Central memory CD8-positive, alpha-beta T cell (primary cell): ENCODE data around the gene BIVM.

Experiments used
- ATAC-seq: fragments of 150-1000 bp; cut with Tn5 transposase; replicated peaks from 2 replicates; pipeline ENCODE4 v1.10.0; 2022; ENCODE audit warnings: mild to moderate bottlenecking, moderate FRiP score, moderate number of reproducible peaks; ENCODE audit not compliant: poor library complexity, severe bottlenecking; ENCODE audit errors: extremely low read depth
- DNase-seq, 2 donors: peaks; one replicate each; pipeline ENCODE4 v3.0.0; 2021; ENCODE audit warnings: low spot score in 2 of 2
- H3K27ac Mint-ChIP-seq: one replicate; pipeline ENCODE4 v1.8.0; 2022; ENCODE audit warnings: low read depth, mild to moderate bottlenecking, moderate library complexity, mixed read lengths
- H3K27me3 Mint-ChIP-seq: one replicate; pipeline ENCODE4 v1.8.0; 2022; ENCODE audit warnings: mixed read lengths
- H3K36me3 Mint-ChIP-seq: one replicate; pipeline ENCODE4 v1.8.0; 2022; ENCODE audit warnings: mild to moderate bottlenecking, moderate library complexity, mixed read lengths; ENCODE audit not compliant: insufficient read depth
- H3K4me1 Mint-ChIP-seq: one replicate; pipeline ENCODE4 v1.8.0; 2022; ENCODE audit warnings: mixed read lengths
- H3K4me3 Mint-ChIP-seq: one replicate; pipeline ENCODE4 v1.8.0; 2022; ENCODE audit warnings: mild to moderate bottlenecking, moderate library complexity, mixed read lengths
- H3K9me3 Mint-ChIP-seq: one replicate; pipeline ENCODE4 v1.8.0; 2022; ENCODE audit warnings: mixed read lengths

The BIVM gene

GRCh38 chr13:102798581-102799425 lies at the start of gene BIVM, which contains the start of gene POGLUT2:
BIVM (plus strand) TSS chr13:102799119; CDS start chr13:102807268, 8,149 bp downstream.
POGLUT2 (minus strand) TSS chr13:102798976; CDS start chr13:102798670, 306 bp downstream.
- Mint-ChIP-seq H3K36me3 (peaks cover 11% of the 10 kb centered on the region), H3K4me1 (peaks cover 17% of the 10 kb centered on the region), H3K4me3 (peak within 1 kb of the TSS; percentile 90), H3K9me3 (no peaks in the 10 kb centered on the region), H3K27ac (peak within 1 kb of the TSS; percentile 77), H3K27me3 (no peaks in the 10 kb centered on the region)
- peak; percentile 56 for DNase-seq
- peak; percentile 76 for ATAC-seq

DNA sequence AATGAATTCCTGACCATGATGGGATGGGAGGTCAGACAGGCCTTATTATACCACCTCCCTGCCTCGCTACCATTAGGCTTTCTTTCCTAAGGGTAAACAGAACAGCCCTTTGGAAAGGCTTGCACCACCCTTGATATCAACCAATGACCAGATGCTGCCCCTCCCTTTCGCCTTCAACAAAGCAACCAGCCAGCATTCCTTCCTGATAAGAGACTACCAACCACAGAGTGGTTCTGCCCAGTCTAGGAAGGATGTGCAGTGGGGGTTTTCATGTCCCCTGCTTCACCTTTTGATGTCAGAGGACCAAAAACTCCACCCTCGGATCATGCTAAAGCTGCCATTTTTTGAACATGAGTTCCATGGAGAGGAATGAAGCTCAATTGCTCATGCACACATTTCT lies 47.0 kb upstream of the BIVM start:
- DNase-seq (no peak), ATAC-seq (no peak)
- Mint-ChIP-seq H3K4me3 (no peak overlapping the region), H3K27ac (no peak overlapping the region), H3K4me1 (no peaks in the 10 kb centered on the region), H3K27me3 (peaks cover 33% of the 10 kb centered on the region), H3K36me3 (no peaks in the 10 kb centered on the region), H3K9me3 (no peaks in the 10 kb centered on the region)

DNA sequence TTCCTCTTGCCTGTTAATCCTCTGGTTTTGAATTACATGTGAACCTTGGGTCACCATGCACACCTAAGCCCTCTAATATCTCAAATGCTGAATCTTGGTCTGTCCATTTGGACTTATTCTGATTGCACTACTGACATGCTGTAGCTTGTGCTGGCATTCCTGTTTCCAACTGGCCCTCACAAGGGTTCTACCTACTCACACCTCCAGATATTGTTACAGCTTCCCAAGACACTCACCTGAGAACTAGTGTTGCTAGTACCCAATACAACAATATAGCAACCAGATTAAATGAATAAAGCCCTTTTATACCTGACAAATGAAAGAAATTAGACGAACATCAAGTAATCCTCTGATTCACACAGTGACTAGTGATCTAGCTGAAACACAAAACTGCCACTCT lies 41.9 kb upstream of the BIVM start:
- no peak overlapping the region for H3K4me3 Mint-ChIP-seq
- no peaks in the 10 kb centered on the region for H3K9me3 Mint-ChIP-seq
- no peak overlapping the region for H3K27ac Mint-ChIP-seq
- H3K27me3 Mint-ChIP-seq, result no peaks in the 10 kb centered on the region
- H3K36me3 Mint-ChIP-seq, result no peaks in the 10 kb centered on the region
- no peak for DNase-seq
- no peaks in the 10 kb centered on the region for H3K4me1 Mint-ChIP-seq
- ATAC-seq, result no peak

DNA sequence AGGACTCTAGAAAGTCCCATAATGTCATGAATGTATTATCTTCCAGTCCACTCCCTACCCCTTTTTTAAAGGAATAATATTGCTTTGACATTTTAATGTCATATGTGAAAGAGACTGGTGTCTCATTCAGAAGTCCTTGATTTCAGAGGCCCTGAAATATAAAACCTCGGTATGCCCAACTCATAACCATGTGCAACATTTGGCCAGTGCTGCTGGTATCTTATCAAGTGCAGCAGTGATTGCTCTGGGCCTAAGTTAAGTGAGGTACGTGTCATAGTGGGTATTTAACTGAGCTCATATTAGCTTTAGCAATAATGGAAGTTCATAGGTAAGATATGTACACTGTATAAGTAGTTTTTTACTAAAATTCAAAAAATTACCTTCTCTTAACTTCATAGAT lies 40.1 kb upstream of the BIVM start:
- no peak overlapping the region for H3K27ac Mint-ChIP-seq
- DNase-seq, result no peak
- H3K4me3 Mint-ChIP-seq, result no peak overlapping the region
- H3K4me1 Mint-ChIP-seq, result no peaks in the 10 kb centered on the region
- no peaks in the 10 kb centered on the region for H3K27me3 Mint-ChIP-seq
- no peak for ATAC-seq
- H3K36me3 Mint-ChIP-seq, result no peaks in the 10 kb centered on the region
- H3K9me3 Mint-ChIP-seq, result no peaks in the 10 kb centered on the region

DNA sequence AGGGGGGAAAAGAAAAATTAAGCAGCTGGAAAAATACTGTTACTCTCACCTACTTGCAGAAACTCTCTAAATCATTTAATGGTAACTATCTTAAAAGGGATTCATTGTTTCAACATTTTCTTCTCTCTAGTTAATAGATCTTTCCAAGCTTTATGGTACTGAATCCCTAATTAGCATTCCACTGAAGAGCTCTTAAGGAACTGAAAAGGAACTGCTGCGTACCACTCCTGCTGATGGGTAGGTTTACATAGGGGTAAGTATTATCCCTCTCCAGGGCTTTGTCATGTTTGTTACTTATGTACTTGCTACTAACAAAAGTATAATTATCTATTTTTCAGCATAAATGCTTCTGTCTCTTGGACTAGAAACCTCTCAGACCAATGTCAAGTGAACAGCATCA lies 37.8 kb upstream of the BIVM start:
- Mint-ChIP-seq H3K4me3 (no peak overlapping the region), H3K4me1 (no peaks in the 10 kb centered on the region), H3K27me3 (no peaks in the 10 kb centered on the region), H3K36me3 (no peaks in the 10 kb centered on the region), H3K27ac (no peak overlapping the region), H3K9me3 (no peaks in the 10 kb centered on the region)
- no peak for DNase-seq
- ATAC-seq, result no peak

DNA sequence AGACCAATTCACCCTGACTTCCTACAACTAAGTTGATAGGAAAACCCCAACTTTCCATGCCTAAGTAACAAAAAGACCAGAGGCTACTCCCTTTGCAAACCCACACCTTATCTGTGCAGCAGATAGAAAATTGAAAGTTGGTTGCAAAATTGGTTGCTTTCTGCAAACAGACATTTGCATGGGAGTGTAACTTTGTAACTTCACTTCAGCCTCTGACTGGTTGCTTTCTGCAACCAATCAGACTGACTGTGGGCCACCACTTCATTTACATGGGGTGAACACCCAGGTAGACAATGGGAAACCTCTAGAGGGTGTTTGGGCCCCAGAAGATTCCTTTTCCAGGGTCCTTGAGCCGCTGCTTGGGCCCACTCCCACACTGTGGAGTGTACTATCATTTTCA lies 35.2 kb upstream of the BIVM start:
- DNase-seq, result no peak
- no peak for ATAC-seq
- no peaks in the 10 kb centered on the region for H3K9me3 Mint-ChIP-seq

GRCh38 chr13:102768909-102769308 lies 30.0 kb upstream of the BIVM start:
- H3K27me3 Mint-ChIP-seq, result no peaks in the 10 kb centered on the region
- peaks cover 1% of the 10 kb centered on the region for H3K36me3 Mint-ChIP-seq
- H3K4me3 Mint-ChIP-seq, result no peak overlapping the region
- H3K4me1 Mint-ChIP-seq, result peaks cover 9% of the 10 kb centered on the region
- no peak for DNase-seq
- no peak for ATAC-seq
- no peaks in the 10 kb centered on the region for H3K9me3 Mint-ChIP-seq
- H3K27ac Mint-ChIP-seq, result no peak overlapping the region

More for the DNA sequence above, 35.2 kb upstream of the BIVM start:
- H3K27me3 Mint-ChIP-seq, result no peaks in the 10 kb centered on the region
- H3K27ac Mint-ChIP-seq, result no peak overlapping the region
- H3K36me3 Mint-ChIP-seq, result no peaks in the 10 kb centered on the region
- H3K4me1 Mint-ChIP-seq, result no peaks in the 10 kb centered on the region
- no peak overlapping the region for H3K4me3 Mint-ChIP-seq

DNA sequence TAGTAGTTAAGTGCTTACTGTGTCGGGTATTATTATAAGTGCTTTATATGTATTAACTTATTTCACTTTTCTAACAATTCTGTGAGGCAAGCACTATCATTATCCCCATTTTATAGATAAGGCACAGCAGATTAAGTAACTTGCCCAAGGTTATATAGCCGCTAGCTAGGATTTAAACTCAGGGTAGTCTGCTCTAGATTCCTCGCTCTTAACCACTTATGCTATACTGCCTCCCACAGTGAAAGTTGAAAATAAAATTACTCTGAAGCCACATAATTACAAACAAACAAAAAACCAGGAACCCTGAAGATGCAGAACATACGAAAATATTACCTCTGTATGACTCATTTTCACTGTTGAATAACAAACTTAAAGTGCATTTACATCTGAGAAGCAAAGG lies 29.2 kb upstream of the BIVM start:
- Mint-ChIP-seq H3K4me3 (no peak overlapping the region), H3K27me3 (no peaks in the 10 kb centered on the region), H3K36me3 (peaks cover 1% of the 10 kb centered on the region), H3K27ac (no peak overlapping the region), H3K4me1 (peaks cover 17% of the 10 kb centered on the region), H3K9me3 (no peaks in the 10 kb centered on the region)
- no peak for DNase-seq
- ATAC-seq, result no peak

- no peak overlapping the region for H3K27ac Mint-ChIP-seq
- H3K4me1 Mint-ChIP-seq, result peaks cover 17% of the 10 kb centered on the region
- peaks cover 1% of the 10 kb centered on the region for H3K36me3 Mint-ChIP-seq
Observed at GRCh38 chr13:102770435-102770834, 28.5 kb upstream of the BIVM start.

DNA sequence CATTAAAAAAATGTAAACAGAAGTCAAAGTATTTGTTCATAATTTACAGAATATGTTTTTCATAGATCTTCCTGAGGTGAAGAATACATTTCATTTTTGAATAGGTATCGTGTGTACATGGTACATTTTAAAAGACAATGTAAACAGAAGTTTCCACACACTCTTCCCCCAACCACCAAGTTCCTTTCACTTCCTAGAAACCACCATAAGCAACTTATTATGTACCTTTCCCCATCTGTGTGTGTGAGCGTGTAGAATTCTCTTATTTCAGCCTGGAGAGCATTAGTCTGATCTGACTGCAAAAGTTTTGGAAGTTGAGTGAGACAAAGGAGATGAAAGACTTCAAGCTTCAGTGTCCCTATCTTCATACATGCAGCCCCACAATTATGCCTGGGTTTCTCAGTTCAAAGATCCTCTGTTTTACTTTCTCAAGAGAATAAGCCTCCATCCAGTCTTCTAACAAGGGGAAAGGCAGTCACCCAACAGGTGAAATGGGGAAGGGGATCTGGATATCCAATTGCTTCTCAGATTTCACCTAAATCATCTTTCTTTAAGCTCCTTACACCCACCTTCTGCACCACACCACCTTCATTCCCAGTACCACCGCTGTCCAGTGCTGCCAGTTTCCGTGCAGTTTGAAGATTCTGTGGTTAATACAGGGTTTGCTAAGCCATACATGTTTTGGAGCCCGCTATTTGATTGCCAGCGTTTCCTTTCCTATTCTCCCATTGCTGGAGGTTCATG lies 27.4 kb upstream of the BIVM start:
- no peak for ATAC-seq
- Mint-ChIP-seq H3K27me3 (no peaks in the 10 kb centered on the region), H3K27ac (no peak overlapping the region), H3K4me1 (peaks cover 17% of the 10 kb centered on the region), H3K36me3 (peaks cover 1% of the 10 kb centered on the region), H3K4me3 (peak overlapping the region; percentile 2), H3K9me3 (no peaks in the 10 kb centered on the region)
- no peak for DNase-seq

More at GRCh38 chr13:102770435-102770834, 28.5 kb upstream of the BIVM start:
- no peak overlapping the region for H3K4me3 Mint-ChIP-seq
- no peaks in the 10 kb centered on the region for H3K9me3 Mint-ChIP-seq
- DNase-seq (no peak), ATAC-seq (no peak)
- no peaks in the 10 kb centered on the region for H3K27me3 Mint-ChIP-seq

GRCh38 chr13:102772042-102772425 lies 26.9 kb upstream of the BIVM start:
- Mint-ChIP-seq H3K27ac (no peak overlapping the region), H3K27me3 (no peaks in the 10 kb centered on the region), H3K36me3 (peaks cover 1% of the 10 kb centered on the region), H3K4me1 (peaks cover 17% of the 10 kb centered on the region), H3K9me3 (no peaks in the 10 kb centered on the region), H3K4me3 (peak overlapping the region; percentile 85)
- ATAC-seq (no peak), DNase-seq (no peak)

- Mint-ChIP-seq H3K4me1 (peaks cover 18% of the 10 kb centered on the region), H3K4me3 (peak within 1 kb of the TSS; percentile 85), H3K27me3 (no peaks in the 10 kb centered on the region), H3K27ac (peak within 1 kb of the TSS; percentile 92), H3K9me3 (no peaks in the 10 kb centered on the region), H3K36me3 (peaks cover 1% of the 10 kb centered on the region)
- ATAC-seq, result peak; percentile 94
- DNase-seq, result peak; percentile 78 to 79
Observed at GRCh38 chr13:102773441-102774213, 25.3 kb upstream of the BIVM start, which contains the start of gene TEX30. TEX30 (minus strand) TSS chr13:102773786; CDS start chr13:102770026, 3,760 bp downstream.
